ENCODE data around the gene KRTAP15-1.

The KRTAP15-1 gene

GRCh38 chr21:30487336-30487735 lies 47.3 kb downstream of the KRTAP15-1 start, which contains the start of gene KRTAP19-2:
Gene KRTAP19-2 (minus strand): TSS chr21:30487436. CDS start chr21:30487348, 88 bp downstream.
- Histone ChIP-seq H3K9me2 (replicated peaks; ENCODE audit: low read depth, low read length) (no peaks in the 10 kb centered on the region), H3K36me3 (ENCODE audit: insufficient read depth, low read length) (no peaks in the 10 kb centered on the region), H4K20me1 (ENCODE audit: insufficient read depth, low read length, poor library complexity, severe bottlenecking) (no peaks in the 10 kb centered on the region), H3K27me3 (ENCODE audit: insufficient read depth, low read length, poor library complexity, severe bottlenecking) (no peaks in the 10 kb centered on the region), H3K4me1 (ENCODE audit: insufficient read depth, low read length, poor library complexity, severe bottlenecking) (no peaks in the 10 kb centered on the region), H3K9ac (ENCODE audit: low read depth, low read length, poor library complexity, severe bottlenecking) (no peak within 1 kb of the TSS), H3K4me3 (ENCODE audit: low read length, poor library complexity, severe bottlenecking) (no peak within 1 kb of the TSS), H3F3A (ENCODE audit: low read depth) (no peaks in the 10 kb centered on the region), H3K79me2 (ENCODE audit: insufficient read depth, low read length) (no peaks in the 10 kb centered on the region), H2AFZ (ENCODE audit: low read length) (no peak within 1 kb of the TSS), H3K4me2 (ENCODE audit: low read depth, low read length, poor library complexity, severe bottlenecking) (no peak within 1 kb of the TSS), H3K9me3 (ENCODE audit: insufficient read depth, low read depth, low read length) (peaks cover 3% of the 10 kb centered on the region; the same call in 1 of the 2 replicates)
- TF ChIP-seq CTCF (conservative IDR thresholded peaks at IDR 0.05; ENCODE audit: low read length), result no peak
- no peak for TF ChIP-seq EZH2phosphoT487 (IDR thresholded peaks at IDR 0.05; ENCODE audit: borderline replicate concordance)

Measured in Loucy (cell line).